GM19324 (cell line): ENCODE data around the gene DNASE1L2.
A peak's percentile ranks its signal among the peaks of the same experiment; 100 is the strongest.
"Not testable (repeated sequence)": the region's sequence is repeated elsewhere in the genome, so short reads cannot be mapped to it uniquely, and the experiment has no call there.

Experiments
- ATAC-seq: cut with Tn5 transposase; IDR thresholded peaks from one replicate; pipeline ENCODE4 v1.9.1; 2021; ENCODE audit warnings: mild to moderate bottlenecking, moderate library complexity; ENCODE audit not compliant: unreplicated experiment, low FRiP score

The DNASE1L2 gene

GRCh38 chr16:2200313-2200712 lies 35.9 kb upstream of the DNASE1L2 start:
- no peak for ATAC-seq

DNA sequence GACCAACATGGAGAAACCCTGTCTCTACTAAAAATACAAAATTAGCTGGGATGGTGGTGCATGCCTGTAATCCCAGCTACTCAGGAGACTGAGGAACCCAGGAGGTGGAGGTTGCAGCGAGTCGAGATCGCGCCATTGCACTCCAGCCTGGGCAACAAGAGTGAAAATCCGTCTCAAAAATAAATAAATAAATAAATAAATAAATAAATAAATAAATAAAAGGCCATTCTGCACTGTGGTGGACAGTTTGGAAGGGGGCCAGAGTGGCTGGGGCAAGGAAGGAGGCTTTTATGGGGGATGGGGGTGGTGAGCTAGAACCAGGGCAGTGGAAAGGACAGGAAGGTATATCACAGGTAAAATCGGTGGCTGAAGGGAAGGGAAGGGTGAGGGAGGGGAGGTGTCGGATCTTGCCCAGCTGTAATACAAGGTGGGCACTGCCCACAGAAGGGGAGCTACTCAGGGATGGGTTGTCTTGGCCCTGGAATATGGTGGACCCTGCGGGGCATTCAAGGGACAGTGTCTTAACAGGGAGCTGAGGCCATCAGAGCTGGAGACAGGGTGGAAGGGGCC lies 33.0 kb upstream of the DNASE1L2 start:
- ATAC-seq = not testable (repeated sequence)

- ATAC-seq = no peak
Measured at GRCh38 chr16:2204416-2205103, 31.7 kb upstream of the DNASE1L2 start.

GRCh38 chr16:2205104-2205966 lies 30.9 kb upstream of the DNASE1L2 start, which contains the start of gene MLST8:
Gene MLST8, plus strand, starts transcription at chr16:2205454. Its CDS starts 632 bp downstream, at chr16:2206086.
- peak; percentile 81 for ATAC-seq

- ATAC-seq = no peak
Measured at GRCh38 chr16:2205967-2206313, 30.3 kb upstream of the DNASE1L2 start.

- no peak for ATAC-seq
Measured at GRCh38 chr16:2206420-2206779, 29.8 kb upstream of the DNASE1L2 start.

DNA sequence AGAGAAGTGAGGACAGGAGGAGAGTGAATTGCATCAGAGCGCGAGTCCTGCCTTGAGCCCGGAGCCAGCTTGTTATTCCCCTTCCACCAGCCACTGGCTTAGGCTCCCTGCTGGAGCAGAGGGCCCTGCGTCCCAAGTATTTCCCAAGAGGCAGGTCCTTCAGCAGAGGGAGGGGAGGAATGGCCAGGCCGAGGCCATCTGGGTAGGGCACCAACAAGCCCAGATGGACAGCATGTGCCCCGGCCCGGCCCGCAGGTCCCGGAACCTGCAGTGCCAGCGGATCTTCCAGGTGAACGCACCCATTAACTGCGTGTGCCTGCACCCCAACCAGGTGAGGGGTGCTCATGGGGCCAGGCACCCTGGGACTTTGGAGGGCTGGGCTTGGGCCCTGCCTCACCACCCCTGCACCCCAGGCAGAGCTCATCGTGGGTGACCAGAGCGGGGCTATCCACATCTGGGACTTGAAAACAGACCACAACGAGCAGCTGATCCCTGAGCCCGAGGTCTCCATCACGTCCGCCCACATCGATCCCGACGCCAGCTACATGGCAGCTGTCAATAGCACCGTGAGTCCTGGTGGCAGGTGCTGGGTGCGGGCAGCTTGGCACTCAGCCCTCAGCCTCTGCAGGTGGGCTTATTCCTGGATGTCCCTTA lies 29.3 kb upstream of the DNASE1L2 start:
- no peak for ATAC-seq

GRCh38 chr16:2207872-2208271 lies 28.4 kb upstream of the DNASE1L2 start:
- no peak for ATAC-seq

- ATAC-seq = no peak
Measured at GRCh38 chr16:2208308-2208707, 27.9 kb upstream of the DNASE1L2 start.

GRCh38 chr16:2208772-2209171 lies 27.5 kb upstream of the DNASE1L2 start:
- ATAC-seq = no peak

- ATAC-seq = no peak
Measured at GRCh38 chr16:2209258-2210008, 26.8 kb upstream of the DNASE1L2 start.

DNA sequence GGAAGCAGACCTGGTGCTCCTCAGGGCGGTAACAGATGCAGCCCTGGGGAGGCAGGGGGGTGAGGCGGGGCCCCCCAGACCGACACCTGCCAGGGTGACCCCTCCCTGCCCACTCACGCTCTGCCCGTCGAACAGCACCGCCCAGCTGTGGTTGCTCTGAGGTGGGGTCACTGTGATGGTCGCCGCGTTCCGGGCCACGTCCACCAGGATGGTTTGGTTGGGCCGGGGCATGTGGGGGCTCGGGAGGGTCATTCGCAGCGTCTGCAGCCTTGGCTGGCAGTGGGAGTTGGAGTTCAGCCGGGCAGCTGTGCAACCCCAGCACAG lies 26.3 kb upstream of the DNASE1L2 start:
- ATAC-seq = no peak

- ATAC-seq = no peak
Measured at GRCh38 chr16:2210386-2211365, 25.6 kb upstream of the DNASE1L2 start, which contains the start of gene BRICD5. Gene BRICD5, minus strand, starts transcription at chr16:2210863. Its CDS starts 30 bp downstream, at chr16:2210833.

- ATAC-seq = no peak
Measured at GRCh38 chr16:2211923-2212347, 24.3 kb upstream of the DNASE1L2 start.

GRCh38 chr16:2212362-2213324 lies 23.6 kb upstream of the DNASE1L2 start:
- no peak for ATAC-seq

DNA sequence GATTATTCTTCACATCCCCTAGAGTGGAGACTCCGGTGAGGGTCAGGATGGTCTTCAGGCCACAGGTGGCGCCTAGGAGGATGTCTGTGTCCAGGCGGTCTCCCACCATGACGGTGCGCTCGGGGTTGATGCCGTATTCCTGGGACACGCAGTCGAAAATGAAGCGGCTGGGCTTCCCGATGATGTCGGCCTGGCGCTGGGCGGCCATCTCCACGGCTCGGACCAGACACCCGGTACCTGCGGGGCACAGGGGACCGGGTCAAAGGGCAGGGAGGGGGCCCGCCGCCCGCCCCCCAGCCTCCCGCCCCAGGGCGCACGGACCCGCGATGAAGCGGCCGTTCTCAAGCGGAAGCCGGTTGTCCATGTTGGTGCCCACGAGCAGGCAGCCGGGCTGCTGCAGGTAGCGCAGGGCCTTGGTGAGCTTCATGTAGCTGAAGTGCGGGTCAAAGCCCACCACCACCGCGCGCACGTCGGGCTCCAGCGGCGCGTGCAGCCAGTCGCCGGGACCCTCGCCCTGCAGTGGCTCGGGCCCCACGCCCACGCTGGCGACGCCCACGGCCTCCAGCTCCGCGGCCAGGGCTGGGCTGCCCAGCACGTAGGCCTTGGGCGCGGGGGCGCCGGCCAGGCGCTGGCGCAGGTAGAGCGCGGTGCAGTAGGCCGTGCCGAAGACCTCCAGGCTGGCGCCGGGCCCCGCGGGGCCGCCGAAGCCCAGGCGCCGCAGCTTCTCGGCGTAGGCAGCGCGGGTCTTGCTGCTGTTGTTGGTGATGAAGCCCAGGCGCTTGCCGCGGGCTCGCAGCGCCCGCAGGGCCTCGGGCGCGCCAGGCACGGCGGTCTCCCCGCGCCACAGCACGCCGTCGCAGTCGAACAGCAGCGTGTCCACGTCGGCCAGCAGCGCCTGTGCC lies 22.2 kb upstream of the DNASE1L2 start:
- ATAC-seq = peak; percentile 13

- peak; percentile 84 for ATAC-seq
Measured at GRCh38 chr16:2214719-2214968, 21.6 kb upstream of the DNASE1L2 start, which contains the start of gene PGP. Gene PGP, minus strand, starts transcription at chr16:2214840. Its CDS starts 63 bp downstream, at chr16:2214777.
